Body of pancreas (tissue), 4 donors: ENCODE data around the gene PCDHGA7. TPM values are rescaled to one million over a fixed set of nuclear protein-coding genes. Genes with fewer than 3 reads are reported as not detected.

Experiments used
- ATAC-seq: fragments of 150-250 bp; one replicate; pipeline ENCODE4 v1.9.1; 2016
- DNase-seq, 4 donors: peaks; one replicate each; pipeline ENCODE4 v3.0.0-alpha.2; 2019
- H3K27ac ChIP-seq, 4 donors: fragments of 200-600 bp; sonication (generic); 1 replicate in 3 of 4; 2 replicates in 1 of 4; pipeline versions ENCODE4 v1.5.1 to v1.6.1; 2016 to 2019; ENCODE audit warnings: mild to moderate bottlenecking in 1 of 4, mixed read lengths in 1 of 4, moderate library complexity in 1 of 4
- H3K27me3 ChIP-seq, 2 donors: fragments of 200-600 bp; sonication (generic); one replicate each; pipeline ENCODE4 v1.6.0; 2016; ENCODE audit warnings: mild to moderate bottlenecking in 1 of 2
- H3K36me3 ChIP-seq, 2 donors: fragments of 200-600 bp; sonication (generic); replicated peaks in 1 of 2; 2 replicates each; pipeline ENCODE4 v1.5.1; 2016; ENCODE audit warnings: low read depth in 2 of 2; ENCODE audit not compliant: insufficient read depth in 1 of 2
- H3K4me1 ChIP-seq: fragments of 200-600 bp; sonication (generic); one replicate; pipeline ENCODE4 v1.6.0; 2016
- H3K4me3 ChIP-seq, 2 donors: fragments of 200-600 bp; sonication (generic); 1 replicate in 1 of 2; 2 replicates in 1 of 2; pipeline ENCODE4 v1.5.1; 2016 to 2019
- H3K9me3 ChIP-seq, 3 donors: fragments of 200-600 bp; sonication (generic); 1 replicate in 2 of 3; 2 replicates in 1 of 3; pipeline ENCODE4 v1.5.1; 2016
- POLR2A ChIP-seq, 3 donors: fragments of 450-650 bp; IDR thresholded peaks; one replicate each; pipeline ENCODE4 v1.6.1; 2016; ENCODE audit warnings: antibody characterized with exemption in 3 of 3, mild to moderate bottlenecking in 2 of 3
- WGBS, 2 donors: methylation state at CpG; one replicate each; pipeline ENCODE4 v1.1.5; 2017; 5-methylcytosine and 5-hydroxymethylcytosine counted together
- intact Hi-C: fragments of 100-400 bp; cut with DNase I; formaldehyde crosslinking; loops from one replicate; pipeline ENCODE4 v1.15.1; 2023
- total RNA-seq, 2 donors: library from RNA; depleted of rRNA; stranded (reverse); fragments of >200 nt; gene quantifications; one replicate each; pipeline ENCODE4 v1.1.0, GENCODE V29; 2016
- TF ChIP-seq, protein P1 (sequence below), 7 experiments: fragments of 450-650 bp in 4 of 7; fragments of 200-600 bp in 3 of 7; sonication (generic) in 3 of 7; IDR thresholded peaks; one replicate each; pipeline ENCODE4 v1.5.1; 2016 to 2019; ENCODE audit warnings: antibody characterized with exemption in 7 of 7

The PCDHGA7 gene
- total RNA-seq, 2 donors from 2014 or later = 5.2 to 7.6 TPM

DNA sequence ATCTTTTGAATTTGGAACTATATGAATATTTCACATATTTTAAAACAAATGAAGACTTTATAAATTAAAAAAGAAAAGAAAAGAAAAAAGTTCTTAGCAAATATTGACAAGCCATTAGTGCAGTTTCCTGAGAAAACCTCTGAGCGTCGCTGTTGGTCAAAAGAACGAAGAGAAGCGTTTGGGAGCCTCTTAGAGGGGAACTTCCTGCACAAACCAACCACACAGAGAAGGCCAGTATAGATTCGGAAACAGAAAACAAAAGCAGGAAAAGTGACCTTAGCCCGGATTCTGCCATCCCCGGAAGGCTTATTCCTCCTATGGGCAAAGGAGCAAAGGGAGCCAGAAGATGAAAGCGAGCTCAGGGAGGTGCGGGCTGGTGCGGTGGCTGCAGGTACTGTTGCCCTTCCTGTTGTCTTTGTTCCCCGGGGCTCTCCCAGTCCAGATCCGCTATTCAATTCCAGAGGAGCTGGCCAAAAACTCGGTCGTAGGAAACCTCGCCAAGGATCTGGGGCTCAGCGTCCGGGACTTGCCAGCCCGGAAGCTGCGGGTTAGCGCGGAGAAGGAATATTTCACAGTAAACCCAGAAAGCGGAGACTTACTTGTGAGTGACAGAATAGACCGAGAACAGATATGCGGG is 22.6 kb upstream of the PCDHGA7 start, which contains the start of gene PCDHGB2:
Gene PCDHGB2 (plus strand): TSS at position 205 of the 637 bp plus-strand sequence. CDS start 142 bp downstream, at position 347.
- Histone ChIP-seq H3K9me3 (peaks cover 0 to 77% (median 8%) of the 10 kb centered on the region in 3 donors), H3K4me3 (no peak within 1 kb of the TSS), H3K27me3 (no peaks in the 10 kb centered on the region), H3K27ac (no peak within 1 kb of the TSS), H3K4me1 (no peaks in the 10 kb centered on the region), H3K36me3 (no peaks in the 10 kb centered on the region)
- 10 to 18% methylated on average over 24 of the region's 24 CpGs for WGBS, 2 donors
- ATAC-seq = peak; percentile 24
- intact Hi-C loops = no loop called here
- DNase-seq = no peak
- TF ChIP-seq, protein P1, sequence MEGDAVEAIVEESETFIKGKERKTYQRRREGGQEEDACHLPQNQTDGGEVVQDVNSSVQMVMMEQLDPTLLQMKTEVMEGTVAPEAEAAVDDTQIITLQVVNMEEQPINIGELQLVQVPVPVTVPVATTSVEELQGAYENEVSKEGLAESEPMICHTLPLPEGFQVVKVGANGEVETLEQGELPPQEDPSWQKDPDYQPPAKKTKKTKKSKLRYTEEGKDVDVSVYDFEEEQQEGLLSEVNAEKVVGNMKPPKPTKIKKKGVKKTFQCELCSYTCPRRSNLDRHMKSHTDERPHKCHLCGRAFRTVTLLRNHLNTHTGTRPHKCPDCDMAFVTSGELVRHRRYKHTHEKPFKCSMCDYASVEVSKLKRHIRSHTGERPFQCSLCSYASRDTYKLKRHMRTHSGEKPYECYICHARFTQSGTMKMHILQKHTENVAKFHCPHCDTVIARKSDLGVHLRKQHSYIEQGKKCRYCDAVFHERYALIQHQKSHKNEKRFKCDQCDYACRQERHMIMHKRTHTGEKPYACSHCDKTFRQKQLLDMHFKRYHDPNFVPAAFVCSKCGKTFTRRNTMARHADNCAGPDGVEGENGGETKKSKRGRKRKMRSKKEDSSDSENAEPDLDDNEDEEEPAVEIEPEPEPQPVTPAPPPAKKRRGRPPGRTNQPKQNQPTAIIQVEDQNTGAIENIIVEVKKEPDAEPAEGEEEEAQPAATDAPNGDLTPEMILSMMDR (IDR thresholded peaks at IDR 0.05) = peak in 4 of 7 experiments; percentile 19 to 35 (median 28)
- no peak for TF ChIP-seq POLR2A (IDR thresholded peaks at IDR 0.05)

DNA sequence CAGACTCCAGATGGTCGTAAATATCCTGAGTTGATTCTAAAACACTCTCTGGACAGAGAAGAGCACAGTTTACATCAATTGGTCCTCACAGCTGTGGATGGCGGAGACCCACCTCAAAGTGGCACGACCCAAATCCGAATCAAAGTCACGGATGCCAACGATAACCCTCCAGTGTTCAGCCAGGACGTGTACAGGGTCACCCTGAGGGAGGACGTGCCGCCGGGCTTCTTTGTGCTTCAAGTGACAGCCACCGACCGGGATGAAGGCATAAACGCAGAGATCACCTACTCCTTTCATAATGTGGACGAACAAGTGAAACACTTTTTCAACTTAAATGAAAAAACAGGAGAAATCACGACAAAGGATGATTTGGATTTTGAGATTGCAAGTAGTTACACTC is 21.9 kb upstream of the PCDHGA7 start:
- Histone ChIP-seq H3K4me1 (no peaks in the 10 kb centered on the region), H3K36me3 (no peaks in the 10 kb centered on the region), H3K4me3 (no peak overlapping the region), H3K9me3 (peaks cover 0 to 77% (median 8%) of the 10 kb centered on the region in 3 donors), H3K27ac (no peak overlapping the region), H3K27me3 (no peaks in the 10 kb centered on the region)
- intact Hi-C loops = no loop called here
- DNase-seq = no peak
- no peak for TF ChIP-seq POLR2A (IDR thresholded peaks at IDR 0.05)
- TF ChIP-seq, protein P1 (IDR thresholded peaks at IDR 0.05) = no peak
- ATAC-seq = no peak
- 24 to 30% methylated on average over 15 of the region's 15 CpGs for WGBS, 2 donors

DNA sequence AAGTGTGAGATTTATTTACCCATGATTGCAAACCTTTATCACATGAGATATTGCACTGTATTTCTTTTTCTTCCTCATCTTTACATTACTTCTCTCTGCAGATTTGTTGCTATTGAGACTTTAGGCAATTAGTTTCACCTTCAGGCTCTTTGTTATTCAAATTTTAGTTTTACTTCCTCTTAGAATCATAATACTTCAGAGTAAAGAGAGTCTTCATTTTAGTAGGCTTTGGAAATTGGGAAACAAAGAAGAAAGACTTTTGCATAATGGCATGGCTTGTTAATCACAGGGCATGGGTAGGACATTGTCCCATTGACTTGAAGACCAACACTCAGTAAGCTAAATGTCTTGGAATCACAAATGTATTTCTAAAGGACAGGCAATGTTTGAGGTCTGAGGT is 19.8 kb upstream of the PCDHGA7 start:
- DNase-seq (no peak), ATAC-seq (no peak)
- Histone ChIP-seq H3K4me1 (no peaks in the 10 kb centered on the region), H3K36me3 (no peaks in the 10 kb centered on the region), H3K9me3 (peaks cover 0 to 66% (median 14%) of the 10 kb centered on the region in 3 donors), H3K4me3 (no peak overlapping the region), H3K27ac (no peak overlapping the region), H3K27me3 (no peaks in the 10 kb centered on the region)
- intact Hi-C loops = no loop called here
- TF ChIP-seq, protein P1 (IDR thresholded peaks at IDR 0.05) = no peak
- TF ChIP-seq POLR2A (IDR thresholded peaks at IDR 0.05) = no peak

DNA sequence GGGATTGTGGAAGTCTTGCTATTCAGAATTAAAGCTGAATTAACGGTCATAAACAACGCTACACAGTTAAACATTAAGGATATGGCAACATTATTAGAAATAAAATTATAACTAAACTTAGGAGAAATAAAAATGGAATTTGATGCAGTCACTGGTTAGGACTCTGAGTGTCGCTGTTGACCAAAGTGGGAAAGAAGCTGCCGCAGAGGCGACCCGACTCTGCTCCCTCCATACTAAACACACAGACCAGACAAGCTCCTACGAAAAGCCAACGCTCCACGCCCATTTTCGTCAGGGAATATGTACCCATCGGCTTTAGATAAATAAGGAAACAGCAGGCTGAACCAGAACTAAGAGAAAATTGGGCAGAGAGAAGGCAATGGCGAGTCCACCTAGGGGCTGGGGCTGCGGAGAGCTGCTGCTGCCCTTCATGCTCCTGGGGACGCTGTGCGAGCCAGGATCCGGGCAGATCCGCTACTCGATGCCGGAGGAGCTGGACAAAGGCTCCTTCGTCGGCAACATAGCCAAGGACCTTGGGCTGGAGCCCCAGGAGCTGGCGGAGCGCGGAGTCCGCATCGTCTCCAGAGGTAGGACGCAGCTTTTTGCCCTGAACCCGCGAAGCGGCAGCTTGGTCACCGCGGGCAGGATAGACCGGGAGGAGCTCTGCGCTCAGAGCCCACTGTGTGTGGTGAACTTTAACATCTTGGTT is 18.4 kb upstream of the PCDHGA7 start, which contains the start of gene PCDHGA5:
Gene PCDHGA5 (plus strand): TSS at position 211 of the 709 bp plus-strand sequence. CDS start 169 bp downstream, at position 380.
- Histone ChIP-seq H3K4me1 (no peaks in the 10 kb centered on the region), H3K4me3 (no peak within 1 kb of the TSS), H3K27me3 (no peaks in the 10 kb centered on the region), H3K9me3 (peaks cover 0 to 64% (median 14%) of the 10 kb centered on the region in 3 donors), H3K36me3 (no peaks in the 10 kb centered on the region), H3K27ac (no peak within 1 kb of the TSS)
- intact Hi-C loops = no loop called here
- WGBS, 2 donors = 14 to 24% methylated on average over 24 to 34 of the region's 34 CpGs
- no peak for DNase-seq
- ATAC-seq = no peak
- TF ChIP-seq, protein P1 (IDR thresholded peaks at IDR 0.05) = no peak
- no peak for TF ChIP-seq POLR2A (IDR thresholded peaks at IDR 0.05)
